ENCODE results near the gene CPNE9.

CPNE9 gene

DNA sequence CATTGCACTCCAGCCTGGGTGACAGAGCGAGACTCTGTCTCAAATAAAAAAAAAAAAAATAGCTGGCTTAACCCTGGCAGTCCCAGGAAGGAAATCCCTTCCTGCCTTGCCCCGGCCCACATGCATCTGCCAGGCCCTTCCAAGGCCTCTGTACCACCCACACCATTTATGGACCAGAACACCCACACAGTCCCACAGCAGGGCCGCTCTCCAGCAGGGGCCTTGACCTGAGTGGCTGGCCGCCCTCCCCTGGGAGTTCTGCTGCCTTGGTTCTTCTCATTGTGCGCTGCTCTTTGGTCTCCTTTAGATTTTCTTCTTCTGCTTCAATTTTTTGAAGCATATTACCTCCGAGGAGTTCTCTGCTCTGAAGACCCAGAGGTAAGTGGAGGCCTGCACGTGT lies 16.1 kb upstream of the CPNE9 start:
- no peak for DNase-seq

GRCh38 chr3:9688961-9689360 lies 14.7 kb upstream of the CPNE9 start:
- DNase-seq: no peak

GRCh38 chr3:9689757-9690156 lies 13.9 kb upstream of the CPNE9 start:
- no peak for DNase-seq

DNA sequence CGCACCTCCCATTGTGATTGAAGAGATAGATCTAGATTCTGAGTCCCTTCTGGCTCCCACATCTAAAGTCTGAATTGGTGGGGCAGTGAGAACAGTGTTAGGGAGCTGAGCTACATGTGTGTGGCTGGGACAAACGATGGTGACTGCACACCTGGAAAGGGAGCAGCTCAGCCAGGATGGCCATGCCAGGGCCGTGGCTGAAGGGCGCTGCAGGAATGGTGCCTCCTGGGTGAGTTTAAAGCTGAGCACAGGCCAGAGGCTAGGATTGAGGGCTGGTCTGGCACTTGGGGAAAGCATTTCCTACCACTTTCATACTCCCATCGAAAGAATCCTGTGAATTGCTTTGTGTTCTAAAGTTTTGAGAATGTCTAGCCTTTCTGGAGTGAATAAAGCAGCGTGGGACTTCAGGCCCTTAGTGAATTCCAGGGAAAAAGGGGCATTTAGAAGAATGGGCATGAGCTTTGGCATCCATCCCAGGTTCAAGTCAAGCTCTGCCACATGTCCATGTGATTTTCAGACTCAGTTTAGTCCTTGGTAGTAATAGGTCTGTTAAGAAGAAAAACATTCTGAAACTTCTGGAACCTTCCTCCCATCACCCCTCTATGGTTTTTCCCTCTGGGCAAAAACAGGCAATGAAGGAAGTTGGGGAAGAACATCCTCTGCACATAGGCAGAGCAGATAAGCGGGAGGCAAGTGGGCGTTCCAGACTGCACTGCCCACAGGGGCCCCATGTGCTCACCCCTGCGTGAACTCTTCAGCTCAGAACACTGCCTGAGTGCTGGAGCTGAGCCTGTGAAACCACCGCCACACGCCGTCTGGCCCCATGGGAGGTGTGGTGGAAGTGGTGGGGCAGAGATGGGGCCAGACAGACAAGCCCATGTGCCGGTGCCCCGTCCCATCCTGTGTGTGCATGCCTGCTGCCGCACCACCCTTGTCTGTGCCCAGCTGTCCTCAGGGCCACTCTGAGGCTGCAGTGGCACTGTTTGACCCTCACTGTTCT lies 12.9 kb upstream of the CPNE9 start:
- no peak for DNase-seq

GRCh38 chr3:9691636-9692035 lies 12.0 kb upstream of the CPNE9 start:
- DNase-seq: no peak

- DNase-seq: no peak
Measured at GRCh38 chr3:9692416-9692815, 11.2 kb upstream of the CPNE9 start.

- DNase-seq: no peak
Measured at GRCh38 chr3:9695345-9695744, 8.3 kb upstream of the CPNE9 start.

- no peak for DNase-seq
Measured at GRCh38 chr3:9695746-9696145, 7.9 kb upstream of the CPNE9 start.

GRCh38 chr3:9696480-9697220 lies 7.0 kb upstream of the CPNE9 start:
- no peak for DNase-seq

DNA sequence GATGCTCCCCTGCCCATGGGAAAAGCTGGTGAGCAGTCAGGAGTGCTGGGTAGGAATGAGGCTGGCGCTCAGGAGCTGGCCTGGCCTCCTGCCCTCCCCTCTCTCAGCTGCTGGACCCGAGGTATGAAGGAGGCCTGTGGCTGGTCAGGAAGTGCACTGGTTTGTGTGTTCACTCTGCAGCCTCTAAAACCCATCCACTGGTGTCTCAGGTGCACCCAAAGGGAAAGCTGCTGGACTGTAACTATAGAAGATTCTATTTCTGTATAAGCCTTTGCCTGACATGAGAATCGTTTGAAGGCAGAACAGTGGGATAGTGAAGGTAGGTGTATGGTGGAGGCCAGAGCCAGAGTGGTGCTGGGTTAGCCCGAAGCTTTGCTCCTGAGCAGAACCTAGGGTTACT lies 5.7 kb upstream of the CPNE9 start:
- DNase-seq: no peak

DNA sequence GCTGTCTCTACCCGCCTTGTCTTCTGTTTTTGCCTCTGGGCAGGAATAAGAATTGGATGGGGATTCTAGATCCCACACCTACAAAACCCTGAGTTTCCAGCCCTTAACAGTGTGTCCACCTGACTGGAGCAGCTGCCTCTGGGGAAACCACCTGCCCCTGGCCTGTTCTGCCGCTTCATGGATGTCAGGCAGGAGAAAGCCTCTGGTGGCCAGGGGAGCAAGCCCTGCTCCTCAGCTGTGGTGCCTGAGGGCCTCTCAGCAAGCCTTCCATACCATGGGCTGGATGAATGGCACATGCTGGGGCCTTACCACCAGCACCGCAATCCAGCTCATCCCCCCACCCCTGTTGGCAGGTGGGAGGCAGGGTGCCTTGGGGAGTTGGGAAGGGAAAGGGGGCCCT lies 5.3 kb upstream of the CPNE9 start:
- DNase-seq: no peak

GRCh38 chr3:9700536-9700935 lies 3.1 kb upstream of the CPNE9 start:
- DNase-seq: no peak

GRCh38 chr3:9701006-9701405 lies 2.6 kb upstream of the CPNE9 start:
- DNase-seq: no peak

DNA sequence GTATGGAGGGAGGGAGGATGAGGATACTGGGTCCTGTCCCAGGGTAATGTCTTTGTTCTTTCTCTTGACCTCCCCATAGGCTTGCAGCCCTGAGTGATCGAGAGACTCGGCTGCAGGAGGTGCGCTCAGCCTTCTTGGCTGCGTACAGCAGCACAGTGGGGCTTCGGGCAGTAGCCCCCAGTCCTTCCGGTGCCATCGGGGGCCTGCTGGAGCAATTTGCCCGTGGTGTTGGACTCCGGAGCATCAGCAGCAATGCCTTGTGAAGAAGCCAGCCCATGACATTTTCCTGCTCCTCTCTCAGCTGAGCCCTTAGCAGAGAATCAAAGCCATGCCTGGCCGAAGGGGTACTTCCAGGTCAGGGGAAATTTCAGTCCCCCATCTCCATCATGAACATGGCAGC lies 1.9 kb upstream of the CPNE9 start:
- no peak for DNase-seq

- DNase-seq: no peak
Measured at GRCh38 chr3:9703240-9703639, 393 bp upstream of the CPNE9 start.

GRCh38 chr3:9704347-9705322 lies 1.0 kb downstream of the CPNE9 start:
- peak; percentile 2 for DNase-seq

GRCh38 chr3:9710174-9710739 lies 6.6 kb downstream of the CPNE9 start:
- no peak for DNase-seq

DNA sequence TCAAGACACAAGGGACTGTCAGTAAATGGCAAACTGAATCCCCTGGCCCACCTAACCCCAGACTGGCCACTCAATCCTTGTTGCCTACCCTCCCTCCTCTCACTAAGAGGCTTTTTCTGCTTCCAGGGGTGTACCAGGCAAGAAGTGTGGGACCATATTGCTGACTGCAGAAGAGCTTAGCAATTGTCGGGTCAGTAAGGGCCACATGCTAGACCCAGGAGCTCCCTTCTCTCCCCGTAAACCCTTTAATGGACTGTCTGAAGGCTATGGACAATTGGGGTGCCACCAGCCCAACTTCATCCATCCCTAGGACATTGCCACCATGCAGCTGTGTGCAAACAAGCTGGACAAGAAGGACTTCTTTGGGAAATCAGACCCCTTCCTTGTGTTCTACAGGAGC lies 8.8 kb downstream of the CPNE9 start:
- DNase-seq: no peak

GRCh38 chr3:9713142-9713541 lies 9.5 kb downstream of the CPNE9 start:
- no peak for DNase-seq

- DNase-seq: no peak
Measured at GRCh38 chr3:9715136-9715535, 11.5 kb downstream of the CPNE9 start.

DNA sequence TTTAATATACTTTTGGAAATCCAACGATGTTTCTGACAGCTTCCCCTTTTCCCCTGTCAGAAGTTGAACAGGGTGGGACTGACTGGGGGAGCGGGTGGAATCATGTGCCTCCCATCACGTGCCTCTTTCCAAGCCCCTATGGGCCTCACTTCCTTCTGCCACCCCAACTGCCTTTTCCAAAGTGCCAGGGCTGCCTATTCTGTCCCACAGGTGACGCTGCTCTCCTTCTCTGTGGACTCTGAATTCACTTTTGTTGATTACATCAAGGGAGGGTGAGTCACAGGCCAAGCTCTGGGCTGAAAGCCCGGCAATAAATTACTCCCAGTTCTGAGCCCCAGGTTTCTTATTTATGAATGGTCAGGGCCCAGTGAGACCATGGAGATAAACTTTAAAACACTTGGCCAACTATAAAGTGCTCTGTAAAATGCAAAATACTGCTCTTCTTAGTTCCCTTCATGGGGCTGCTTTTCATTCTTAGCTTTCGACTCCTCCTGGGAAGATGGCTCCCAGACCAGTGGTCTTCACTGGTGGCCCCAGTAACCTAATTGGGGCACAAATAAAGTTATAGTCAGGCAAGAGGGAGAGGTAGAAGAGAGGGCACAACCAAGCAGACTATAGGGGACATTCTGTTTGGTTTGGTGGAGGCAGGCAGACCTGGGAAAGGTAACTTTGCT lies 12.3 kb downstream of the CPNE9 start:
- DNase-seq: peak; percentile 92

Measured in HCEC 1CT (cell line).